GM18498 (cell line): ENCODE results near the gene KAZN.

Experiments used
- ATAC-seq: cut with Tn5 transposase; IDR thresholded peaks from one replicate; pipeline ENCODE4 v1.9.1; 2021; ENCODE audit warnings: mild to moderate bottlenecking, moderate library complexity; ENCODE audit not compliant: unreplicated experiment

The KAZN gene

DNA sequence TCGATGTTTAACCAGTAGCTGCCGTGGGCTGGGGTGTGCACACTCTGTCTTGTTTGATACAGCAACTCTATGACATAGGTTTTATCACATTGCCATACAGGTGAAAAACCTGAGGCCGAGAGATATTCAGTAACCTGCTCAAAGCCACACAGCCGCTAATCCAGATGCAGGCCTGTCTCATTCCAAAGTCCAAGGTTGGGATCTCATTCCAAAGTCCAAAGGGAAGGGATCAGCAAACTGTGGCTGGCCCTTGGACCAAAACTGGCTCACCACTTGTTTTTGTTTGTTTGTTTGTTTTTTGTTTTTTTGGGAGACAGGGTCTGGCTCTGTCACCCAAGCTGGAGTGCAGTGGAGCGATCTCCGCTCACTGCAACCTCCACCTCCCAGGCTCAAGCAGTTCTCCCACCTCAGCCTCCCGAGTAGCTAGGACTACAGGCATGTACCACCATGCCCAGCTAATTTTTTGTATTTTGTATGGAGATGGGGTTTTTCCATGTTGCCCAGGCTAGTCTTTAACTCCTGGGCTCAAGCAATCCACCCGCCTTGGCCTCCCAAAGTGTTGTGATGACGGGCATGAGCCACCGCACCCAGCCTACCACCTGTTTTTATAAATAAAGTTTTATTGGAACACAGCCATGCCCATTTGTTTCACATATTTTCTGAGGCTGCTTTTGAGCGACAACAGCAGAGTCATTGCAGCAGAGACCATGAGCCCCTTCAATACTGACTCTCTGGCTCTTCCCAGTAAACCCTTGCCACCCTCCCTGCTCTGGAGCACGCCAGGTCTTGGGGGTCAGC, 391.6 kb downstream of the KAZN start:
- no peak for ATAC-seq

DNA sequence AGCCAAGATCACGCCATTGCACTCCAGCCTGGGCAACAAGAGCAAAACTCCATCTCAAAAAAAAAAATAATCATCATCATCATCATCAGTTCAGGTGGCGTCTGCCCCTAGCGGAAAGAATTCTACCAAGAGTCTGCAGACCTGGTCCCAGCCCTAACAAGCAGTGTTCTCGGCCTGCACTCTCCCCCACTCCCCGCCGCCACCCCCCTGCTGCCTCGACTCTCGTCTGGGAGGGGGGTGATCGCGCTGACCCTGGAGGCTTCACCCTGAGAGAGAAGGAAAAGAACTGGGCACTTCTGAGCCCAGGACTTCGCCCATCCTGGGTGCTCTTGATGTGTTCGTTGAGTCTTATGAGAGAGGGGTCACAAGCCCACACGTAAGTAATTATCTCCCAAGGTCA, 394.9 kb downstream of the KAZN start:
- no peak for ATAC-seq

DNA sequence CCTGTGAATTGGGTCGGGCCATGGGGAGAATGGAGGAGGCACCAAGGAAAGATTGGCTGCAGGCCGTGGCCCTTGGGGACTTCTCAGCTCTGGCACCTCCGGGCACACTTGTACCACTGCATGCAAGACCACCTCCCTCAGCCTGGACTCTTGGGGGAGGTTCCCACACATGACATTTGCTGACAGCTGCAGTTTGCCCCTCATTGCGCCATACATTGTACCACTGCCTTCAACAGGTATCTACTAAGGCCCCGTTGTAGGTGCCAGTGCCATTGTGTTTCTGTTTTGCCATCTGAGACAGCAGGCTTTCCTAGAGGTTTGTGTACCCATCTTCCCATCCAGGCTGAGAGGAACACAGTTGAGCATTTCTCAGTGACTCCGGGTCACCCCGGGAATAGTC, 395.7 kb downstream of the KAZN start:
- ATAC-seq = no peak

DNA sequence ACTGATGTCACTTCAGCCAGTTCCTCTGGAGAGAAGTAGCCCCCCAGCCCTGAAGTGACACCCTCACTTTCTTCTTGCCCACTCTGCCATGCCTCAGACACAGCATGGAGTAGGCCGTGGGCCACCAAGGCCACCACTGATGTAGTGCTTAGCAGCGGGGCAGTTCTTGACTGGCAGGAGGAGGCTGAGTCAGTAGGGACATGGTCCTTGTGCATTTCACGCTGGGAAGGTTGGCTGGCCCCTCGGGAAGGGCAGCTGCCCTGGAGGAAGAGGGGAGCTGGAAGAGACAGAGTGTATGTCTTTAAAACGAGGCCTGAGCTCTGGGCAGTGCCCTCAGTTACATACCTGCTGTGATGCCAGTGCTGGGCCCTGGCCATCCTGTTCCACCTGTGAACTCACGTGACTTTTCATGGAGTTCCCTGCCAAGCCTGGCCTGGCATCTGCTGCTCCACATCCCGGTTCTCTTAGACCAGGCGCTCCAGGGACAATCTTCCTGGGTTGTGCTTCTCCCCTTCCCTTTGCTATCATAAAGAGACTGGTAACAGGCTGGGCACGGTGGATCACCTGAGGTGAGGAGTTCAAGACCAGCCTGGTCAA, 396.5 kb downstream of the KAZN start:
- no peak for ATAC-seq

DNA sequence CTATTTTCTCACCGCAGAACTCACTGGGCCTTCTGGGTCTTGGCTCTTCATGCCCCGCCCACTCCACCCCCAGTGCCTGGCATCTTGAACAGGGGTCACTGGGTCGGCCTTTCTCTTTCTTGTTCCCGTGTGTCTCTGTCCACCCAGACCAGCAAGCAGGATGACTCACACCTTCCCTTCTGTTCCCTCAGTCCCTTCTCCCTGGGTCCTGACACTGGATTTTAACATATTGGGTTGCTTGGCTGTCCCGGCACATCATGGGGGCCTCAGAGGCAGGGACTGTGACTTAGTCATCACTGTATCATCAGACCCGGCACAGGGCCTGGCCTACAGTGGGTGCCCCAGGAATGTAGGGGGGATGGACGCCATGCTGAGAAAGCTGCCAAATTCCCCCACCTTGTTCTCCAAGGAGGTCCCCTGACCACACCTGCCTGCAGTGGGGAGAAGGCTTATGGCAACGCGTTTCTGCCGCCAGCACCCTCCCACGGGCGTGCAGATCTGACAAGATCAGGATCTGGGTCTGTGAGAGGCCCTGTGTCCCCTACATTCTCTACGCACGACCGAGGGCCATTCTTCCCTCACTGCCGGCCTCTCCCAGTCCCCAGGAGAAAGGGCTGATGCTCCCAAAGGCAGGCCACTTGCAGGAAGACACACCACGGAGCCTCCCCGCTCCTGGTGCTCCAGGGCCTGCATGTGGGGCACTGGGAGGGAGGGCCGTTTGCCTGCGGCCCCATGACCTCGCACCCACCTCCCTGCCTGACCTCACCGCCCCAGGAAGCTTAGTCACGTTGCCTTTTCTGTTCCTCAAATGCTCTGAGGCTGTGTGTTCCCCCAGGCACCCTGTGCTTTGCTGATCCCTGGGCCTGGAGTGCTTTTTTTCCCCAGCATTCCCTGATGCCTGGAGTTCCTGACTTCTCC, 397.9 kb downstream of the KAZN start:
- ATAC-seq = no peak

DNA sequence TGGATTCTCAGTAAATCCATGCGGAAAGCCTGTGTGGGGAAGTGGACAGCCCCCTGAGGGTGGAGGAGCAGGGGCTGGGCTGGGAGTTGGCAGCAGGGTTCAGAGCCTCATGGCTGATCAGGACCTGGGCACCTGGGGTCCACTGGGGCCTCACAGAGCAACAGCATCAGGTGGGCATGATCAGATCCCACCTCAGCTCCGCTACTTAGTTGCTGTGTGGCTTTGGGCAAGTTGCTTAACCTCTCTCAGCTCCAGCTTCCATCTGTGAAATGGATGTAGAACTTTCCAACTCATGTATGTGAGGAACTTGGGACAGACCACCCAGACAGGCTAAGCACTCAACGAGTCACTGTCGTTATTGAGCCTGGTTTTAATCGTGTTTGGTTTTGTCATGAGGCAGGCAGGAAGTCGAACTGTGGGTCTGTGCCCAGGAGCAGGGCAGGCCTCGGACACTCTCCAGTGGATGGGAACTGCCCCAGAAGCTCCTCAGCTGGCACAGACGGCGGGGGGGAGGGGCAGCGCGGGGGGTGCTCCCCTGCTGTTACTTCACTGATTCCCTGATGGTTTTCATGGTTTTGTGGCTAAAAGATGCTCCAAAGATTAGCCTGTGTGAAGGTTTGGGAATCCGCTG, 399.3 kb downstream of the KAZN start:
- no peak for ATAC-seq

DNA sequence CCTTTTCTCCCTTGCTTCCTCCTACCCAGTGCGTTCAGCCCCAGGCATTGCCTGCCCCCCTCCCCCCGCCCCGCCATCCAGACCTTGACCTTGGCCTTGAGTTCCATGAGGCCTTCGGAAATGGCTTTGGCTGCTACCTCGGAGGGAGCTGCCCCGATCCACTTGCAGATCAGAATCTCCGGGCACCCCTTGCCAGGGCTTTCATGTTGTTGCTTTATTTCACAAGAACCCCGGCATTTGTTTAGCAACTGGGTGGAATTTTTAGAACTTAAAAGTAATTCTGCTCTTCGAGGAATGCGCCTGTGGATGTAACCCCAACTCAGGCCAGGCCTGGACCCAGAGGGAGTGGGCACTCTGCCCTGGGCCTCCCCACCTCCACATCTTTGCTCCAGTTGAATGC, 401.0 kb downstream of the KAZN start:
- ATAC-seq = no peak

DNA sequence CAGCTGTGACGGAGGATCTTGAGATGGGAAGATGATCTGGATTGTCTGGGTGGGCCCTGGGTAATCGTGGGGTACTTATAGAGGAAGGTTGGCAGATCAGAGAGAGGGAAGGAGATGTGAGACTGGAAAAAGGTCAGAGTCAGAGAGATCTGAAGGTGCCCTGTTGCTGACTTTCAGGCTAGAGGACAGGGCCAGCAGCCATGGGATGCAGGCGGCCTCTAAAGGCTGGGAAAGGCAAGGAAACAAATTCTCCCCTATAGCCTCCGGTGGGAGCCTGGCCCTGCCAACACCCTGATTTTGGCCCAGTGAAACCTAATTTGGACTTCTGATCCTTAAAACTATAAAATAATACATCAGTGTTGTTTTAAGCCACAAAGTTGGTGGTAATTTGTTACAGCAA, 401.5 kb downstream of the KAZN start:
- no peak for ATAC-seq

DNA sequence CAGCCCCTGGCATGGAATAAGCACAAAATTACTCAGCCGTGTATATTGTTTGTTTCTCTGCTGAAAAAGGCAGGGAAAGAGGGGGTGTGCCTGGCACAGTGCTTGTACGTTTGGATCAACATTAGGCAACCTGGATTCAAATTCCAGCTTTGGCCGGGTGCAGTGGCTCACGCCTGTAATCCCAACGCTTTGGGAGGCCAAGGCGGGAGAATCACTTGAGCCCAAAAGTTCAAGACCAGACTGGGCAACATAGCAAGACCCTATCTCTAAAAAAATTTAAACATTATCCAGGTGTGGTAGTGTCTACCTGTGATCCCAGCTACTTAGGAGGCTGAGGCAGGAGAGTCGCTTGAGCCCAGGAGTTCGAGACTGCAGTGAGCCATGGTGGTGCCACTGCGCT, 402.2 kb downstream of the KAZN start:
- ATAC-seq = no peak

DNA sequence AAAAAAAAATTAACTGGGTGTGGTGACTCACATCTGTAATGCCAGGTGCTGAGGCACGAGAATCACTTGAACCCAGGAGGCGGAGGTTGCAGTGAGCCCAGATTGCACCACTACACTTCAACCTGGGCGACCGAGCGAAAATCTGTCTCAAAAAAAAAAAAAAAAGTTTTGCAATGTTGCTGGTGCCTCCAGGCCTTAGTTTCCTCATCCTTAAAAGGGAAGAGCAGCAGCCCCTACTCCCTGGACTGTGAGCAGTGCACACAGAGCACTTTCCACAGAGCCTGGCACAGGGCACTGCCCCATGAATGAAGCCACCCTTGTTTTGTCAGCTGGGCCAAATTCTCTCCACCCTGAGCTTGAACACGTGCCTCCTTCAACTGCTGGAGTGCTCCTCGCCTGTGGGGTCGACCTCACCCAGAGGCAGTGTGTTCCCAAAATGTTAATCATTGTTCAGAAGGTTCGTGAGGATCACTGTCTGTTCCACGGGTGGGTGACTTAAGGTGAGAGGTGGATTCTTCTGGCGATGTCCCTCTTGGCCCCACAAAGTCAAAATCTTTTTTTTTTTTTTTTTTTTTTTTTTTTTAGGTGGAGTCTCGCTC, 402.9 kb downstream of the KAZN start:
- ATAC-seq = no peak

DNA sequence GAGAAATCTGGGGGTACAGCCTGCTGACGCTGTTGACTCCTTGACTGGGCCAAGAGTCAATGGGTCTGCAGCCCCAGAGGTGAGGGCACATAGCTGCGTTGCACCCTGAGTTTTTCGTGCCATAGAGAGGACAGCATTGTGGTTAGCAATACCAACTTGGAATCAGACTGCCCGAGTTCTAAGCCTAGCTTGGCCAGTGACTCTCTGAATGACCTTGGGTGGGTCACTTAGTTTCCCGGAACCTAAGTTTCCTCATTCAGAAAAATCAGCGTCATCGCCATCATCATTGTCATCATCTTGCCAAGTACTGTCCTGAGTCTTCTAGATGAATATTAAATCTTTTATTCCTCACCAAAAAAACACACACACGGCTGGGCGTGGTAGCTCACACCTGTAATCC, 403.8 kb downstream of the KAZN start:
- no peak for ATAC-seq

DNA sequence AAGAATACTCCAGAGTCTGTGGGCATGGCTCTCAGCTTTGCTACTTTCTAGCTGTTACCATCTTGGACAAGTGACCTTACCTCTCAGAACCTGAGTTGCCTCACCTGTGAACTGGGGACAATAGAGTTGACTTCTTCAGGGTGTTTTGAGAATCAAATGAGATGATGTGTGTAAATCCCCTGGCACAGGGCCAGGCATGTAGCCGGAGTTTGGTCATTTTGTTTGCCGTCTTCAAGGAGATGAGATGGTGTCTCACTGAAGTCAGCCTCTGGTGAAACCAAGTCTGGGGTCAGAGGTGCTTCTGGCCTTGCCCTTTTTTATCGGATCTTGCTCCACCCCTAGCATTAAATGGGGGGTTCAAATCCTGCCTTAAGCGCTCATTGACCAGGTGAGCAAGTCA, 405.9 kb downstream of the KAZN start:
- ATAC-seq = no peak

DNA sequence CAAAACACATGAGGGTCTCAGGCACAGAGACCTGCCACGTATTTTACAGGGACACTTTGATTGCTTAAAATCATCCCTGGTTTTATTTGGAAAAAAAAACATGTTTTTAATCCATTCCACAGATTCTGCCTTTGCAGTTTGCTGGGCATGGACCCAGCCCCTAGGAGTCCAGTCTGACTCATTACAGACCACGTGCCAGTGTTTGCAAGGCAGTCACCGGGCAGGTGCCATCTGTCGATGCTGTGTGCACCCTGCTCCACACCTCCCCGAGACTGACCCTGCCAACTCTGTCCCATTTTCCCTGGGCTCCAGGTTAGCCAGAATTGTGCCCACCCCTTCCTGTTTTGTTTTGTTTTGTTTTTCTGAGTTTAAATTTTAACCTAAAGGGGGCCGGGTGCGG, 406.6 kb downstream of the KAZN start:
- no peak for ATAC-seq

DNA sequence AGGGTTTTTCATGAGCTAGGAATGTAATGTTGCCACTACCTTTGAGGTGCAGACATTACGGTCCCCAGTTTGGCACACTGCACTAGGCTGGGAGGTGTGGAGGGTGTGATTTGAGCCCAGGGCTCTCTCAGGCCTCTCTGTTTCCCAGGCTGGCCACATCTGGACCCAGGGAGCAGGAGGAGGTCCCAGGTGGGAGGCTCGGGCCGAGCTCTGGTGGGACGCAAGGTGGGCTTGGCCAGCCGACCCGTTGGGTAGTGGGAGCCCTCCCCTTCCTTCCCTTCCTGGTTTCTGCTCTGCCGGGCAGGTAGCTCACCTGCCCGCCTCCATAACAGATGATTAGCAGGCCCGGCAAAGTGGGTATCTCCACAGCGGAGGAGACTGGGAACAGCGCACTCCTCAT, 408.9 kb downstream of the KAZN start:
- ATAC-seq = no peak

DNA sequence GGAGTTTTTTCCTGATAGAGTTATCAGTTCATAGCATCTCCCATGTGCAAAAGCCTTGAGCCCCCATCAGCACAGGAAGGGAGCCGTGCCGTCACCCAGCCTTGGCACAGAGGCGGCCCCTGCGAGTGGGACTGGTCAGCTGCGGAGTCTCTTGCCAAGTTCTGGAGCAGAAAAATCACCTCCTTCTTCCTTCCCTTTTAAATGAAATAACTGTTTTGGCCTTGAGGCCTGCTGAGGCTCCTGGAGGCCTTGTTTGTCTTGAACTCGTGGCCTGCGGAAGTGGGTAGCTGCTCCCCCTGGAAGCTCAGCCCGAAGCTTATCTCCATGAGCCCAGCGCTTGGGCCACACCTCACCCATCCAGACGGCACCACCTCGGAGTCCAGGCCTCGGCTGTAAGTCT, 409.4 kb downstream of the KAZN start:
- no peak for ATAC-seq

DNA sequence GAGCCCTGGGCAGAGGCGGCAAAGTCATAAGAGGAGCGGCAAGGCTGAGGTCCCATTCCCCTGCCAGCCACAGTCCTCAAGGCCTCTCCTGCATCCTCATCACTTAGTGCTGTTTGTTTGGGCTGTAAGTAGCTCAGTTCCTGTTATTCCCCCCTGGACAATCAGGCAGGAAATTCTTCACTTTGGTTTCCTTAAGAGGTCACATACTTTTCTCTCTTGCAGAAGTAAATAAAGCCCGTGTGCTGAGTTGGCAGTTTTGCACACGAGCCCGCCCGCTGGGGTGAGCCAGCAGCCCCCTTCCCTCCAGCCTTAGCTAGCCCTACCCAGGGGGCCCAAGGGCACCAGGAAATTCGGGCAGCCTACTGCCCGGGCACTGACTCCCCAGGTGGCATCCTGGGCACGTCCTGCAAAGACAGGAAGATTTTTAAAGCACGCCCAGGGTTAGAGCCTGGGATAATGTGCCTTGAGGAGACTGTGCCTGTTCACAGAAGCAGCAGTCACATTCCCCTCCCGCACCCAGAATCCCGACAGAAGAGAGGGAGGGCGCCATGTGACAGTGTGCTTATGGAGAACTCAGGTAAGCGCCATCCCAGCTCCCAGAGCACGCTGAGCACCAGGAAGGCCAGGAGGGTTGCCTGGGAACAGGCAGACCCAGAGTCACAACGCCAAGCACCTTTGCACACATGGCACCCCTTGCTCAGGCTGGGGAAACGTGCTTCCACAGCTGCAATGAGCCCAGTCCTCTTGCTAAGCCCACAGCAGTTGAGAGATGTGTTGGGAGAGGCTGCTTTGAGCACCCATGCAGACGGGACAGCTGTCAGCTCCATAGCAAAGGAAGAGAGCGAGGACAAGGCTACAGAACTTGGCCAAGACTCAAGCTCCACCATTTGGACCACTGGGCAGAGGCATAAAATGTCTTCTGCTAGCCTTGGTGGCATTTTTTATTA, 410.6 kb downstream of the KAZN start:
- ATAC-seq = no peak

DNA sequence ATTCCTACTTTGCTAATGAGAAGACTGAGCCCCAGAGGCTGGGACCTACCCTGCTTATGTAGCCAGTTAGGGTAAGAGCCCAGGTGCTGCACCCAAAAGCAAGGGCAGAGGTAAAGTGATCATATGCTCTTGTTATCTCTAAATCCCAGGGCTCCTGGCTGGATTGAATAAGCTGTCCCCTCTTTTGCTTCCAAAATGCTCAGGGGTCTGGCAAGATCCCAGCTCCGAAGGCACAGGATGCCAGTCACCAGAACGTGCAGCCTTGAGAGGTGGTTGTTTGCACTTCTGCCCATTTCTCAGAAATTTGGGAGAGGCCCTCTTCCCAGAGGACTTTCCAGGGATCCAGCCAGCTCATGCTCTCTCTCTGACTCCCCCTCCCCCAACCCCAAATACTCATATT, 412.7 kb downstream of the KAZN start:
- ATAC-seq = no peak

DNA sequence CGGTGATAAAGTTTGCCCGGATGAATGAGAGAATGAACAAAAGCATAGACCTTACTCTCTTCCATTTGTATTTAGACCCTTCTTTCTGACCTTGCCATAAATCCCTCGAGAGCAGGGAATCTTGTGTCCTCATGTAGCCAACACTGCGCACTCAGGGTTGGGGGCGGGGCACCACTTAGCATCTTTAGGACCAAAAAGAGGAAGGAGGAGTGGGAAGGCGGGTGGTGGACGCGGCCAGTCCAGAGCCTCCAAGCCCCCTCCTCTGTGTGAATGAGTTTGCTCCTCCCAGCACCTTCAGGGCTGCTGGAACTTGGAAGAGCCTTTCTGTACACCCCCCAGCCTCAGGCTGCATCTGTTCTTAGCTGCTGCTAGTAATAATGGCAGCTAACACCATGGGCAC, 413.2 kb downstream of the KAZN start:
- no peak for ATAC-seq

DNA sequence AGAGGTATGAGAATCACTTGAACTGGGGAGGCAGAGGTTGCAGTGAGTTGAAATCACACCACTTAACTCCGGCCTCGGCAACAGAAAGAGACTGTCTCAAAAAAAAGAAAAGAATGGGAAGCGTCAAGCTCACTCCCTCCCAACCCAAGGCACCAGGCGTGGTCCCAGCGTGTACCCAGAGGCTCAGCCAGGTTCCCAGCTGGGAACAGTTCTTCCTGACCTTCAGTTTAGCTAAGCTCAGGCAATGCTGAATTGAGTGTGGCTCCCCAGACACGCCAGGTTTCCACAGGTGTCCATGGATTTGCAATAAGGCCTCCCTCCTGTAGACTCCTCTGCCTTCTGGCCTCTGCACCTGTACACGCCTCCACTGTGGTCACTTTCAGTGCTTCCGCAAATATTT, 414.3 kb downstream of the KAZN start:
- no peak for ATAC-seq

DNA sequence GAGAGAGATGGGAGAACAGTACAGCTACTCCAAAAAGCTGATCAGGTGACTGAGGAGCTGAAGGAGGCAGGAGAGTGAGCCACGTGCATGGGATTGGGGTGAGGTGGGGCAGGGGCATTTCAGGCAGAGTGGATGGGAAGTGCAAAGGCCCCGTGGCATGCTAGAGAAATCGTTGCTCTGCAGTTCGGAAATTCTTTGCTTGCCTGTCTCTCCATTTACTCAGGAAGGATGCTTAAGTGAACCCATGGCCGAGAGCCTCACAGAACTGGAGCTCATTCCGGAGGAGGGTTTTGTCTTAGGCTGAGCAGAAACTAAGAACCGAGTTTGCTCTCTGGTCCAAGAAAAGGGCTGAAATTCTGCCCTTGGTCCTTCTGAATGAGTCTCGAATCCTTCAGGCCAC, 415.3 kb downstream of the KAZN start:
- no peak for ATAC-seq
